Measurements from ENCODE around the gene APOBEC3G.

Gene APOBEC3G

DNA sequence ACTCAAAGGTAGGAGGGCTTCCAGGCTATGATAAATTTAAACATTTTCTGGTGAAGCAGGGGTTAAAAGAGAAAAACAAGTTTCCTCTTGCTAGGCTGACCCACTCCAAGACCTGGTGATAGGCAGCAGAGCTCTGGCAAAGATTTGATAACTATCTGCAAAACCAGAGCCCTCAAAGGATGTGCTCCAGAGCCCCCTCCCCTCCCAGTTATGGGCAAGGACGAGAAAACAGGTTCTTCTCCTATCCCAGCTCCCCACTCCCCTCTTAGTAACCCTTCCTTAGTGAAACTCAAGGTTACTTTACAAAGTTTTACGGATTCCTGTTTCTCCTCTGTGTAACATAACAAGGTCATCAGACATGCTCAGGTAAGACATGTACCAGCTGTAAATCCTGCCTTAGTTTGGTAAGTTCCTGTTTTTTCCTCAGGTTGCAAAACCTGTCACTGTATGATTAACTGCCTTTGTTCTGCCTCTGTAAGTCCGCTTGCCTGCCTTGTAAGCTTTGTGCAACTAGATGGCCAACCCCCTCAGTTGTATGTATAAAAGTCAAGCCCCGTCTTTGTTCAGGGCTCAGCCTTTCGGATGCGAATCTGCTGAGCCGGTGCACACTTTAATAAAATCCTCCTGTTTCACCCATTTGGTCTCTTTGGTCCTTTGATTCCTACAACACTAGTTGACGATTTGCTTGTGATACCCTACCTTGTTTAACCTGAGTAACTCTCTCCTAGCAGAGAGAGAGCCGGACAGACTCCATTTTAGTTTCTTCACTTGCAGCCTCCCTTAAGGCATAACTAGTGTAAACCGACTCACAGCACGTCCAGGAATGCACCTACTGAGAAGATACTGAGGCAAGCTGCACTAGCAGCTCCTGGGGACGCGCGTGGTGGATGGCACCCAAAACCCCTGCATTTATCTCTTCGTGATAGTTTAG, 33.8 kb downstream of the APOBEC3G start:
- Histone ChIP-seq H3K4me1 (no peaks in the 10 kb centered on the region), H2AFZ (no peak overlapping the region), H3K36me3 (ENCODE audit: control insufficient read depth, insufficient read depth, low read length) (no peaks in the 10 kb centered on the region), H3K4me3 (ENCODE audit: low read depth, low read length) (no peak overlapping the region), H3K27me3 (ENCODE audit: control insufficient read depth, insufficient read depth, low read length) (no peaks in the 10 kb centered on the region), H3K4me2 (ENCODE audit: low read length) (no peak overlapping the region), H3K27ac (no peak overlapping the region), H3K9me3 (ENCODE audit: control insufficient read depth, low read length) (no peaks in the 10 kb centered on the region), H3K9ac (no peak overlapping the region), H3K79me2 (no peaks in the 10 kb centered on the region)
- TF ChIP-seq, protein P1, sequence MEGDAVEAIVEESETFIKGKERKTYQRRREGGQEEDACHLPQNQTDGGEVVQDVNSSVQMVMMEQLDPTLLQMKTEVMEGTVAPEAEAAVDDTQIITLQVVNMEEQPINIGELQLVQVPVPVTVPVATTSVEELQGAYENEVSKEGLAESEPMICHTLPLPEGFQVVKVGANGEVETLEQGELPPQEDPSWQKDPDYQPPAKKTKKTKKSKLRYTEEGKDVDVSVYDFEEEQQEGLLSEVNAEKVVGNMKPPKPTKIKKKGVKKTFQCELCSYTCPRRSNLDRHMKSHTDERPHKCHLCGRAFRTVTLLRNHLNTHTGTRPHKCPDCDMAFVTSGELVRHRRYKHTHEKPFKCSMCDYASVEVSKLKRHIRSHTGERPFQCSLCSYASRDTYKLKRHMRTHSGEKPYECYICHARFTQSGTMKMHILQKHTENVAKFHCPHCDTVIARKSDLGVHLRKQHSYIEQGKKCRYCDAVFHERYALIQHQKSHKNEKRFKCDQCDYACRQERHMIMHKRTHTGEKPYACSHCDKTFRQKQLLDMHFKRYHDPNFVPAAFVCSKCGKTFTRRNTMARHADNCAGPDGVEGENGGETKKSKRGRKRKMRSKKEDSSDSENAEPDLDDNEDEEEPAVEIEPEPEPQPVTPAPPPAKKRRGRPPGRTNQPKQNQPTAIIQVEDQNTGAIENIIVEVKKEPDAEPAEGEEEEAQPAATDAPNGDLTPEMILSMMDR (IDR thresholded peaks at IDR 0.05), result no peak

DNA sequence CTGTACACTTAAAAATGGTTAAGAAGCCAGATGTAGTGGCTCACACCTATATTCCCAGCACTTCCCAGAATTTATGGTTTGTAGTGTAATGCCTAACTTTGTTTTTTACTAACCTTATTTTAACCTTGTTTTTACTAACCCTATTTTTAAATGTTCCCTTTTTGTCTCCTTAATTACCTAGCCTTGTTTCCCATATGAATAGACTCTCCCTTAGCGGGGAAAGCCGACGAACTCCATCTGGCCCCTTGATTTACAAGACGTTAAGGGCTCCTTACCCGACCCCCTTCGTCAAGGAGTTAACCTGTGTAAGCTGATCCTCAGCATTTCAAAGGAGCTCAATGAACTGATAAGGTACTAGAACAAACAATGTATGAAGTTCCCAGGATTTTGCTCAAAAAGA, 37.0 kb downstream of the APOBEC3G start:
- no peak overlapping the region for H3K27ac ChIP-seq
- no peak overlapping the region for H2AFZ ChIP-seq
- H3K9ac ChIP-seq, result no peak overlapping the region
- H3K36me3 ChIP-seq (ENCODE audit: control insufficient read depth, insufficient read depth, low read length), result no peaks in the 10 kb centered on the region
- no peaks in the 10 kb centered on the region for H3K79me2 ChIP-seq
- H3K9me3 ChIP-seq (ENCODE audit: control insufficient read depth, low read length), result no peaks in the 10 kb centered on the region
- no peaks in the 10 kb centered on the region for H3K4me1 ChIP-seq
- TF ChIP-seq, protein P1 (IDR thresholded peaks at IDR 0.05), result no peak
- H3K4me2 ChIP-seq (ENCODE audit: low read length), result no peak overlapping the region
- H3K4me3 ChIP-seq (ENCODE audit: low read depth, low read length), result no peak overlapping the region
- H3K27me3 ChIP-seq (ENCODE audit: control insufficient read depth, insufficient read depth, low read length), result no peaks in the 10 kb centered on the region

DNA sequence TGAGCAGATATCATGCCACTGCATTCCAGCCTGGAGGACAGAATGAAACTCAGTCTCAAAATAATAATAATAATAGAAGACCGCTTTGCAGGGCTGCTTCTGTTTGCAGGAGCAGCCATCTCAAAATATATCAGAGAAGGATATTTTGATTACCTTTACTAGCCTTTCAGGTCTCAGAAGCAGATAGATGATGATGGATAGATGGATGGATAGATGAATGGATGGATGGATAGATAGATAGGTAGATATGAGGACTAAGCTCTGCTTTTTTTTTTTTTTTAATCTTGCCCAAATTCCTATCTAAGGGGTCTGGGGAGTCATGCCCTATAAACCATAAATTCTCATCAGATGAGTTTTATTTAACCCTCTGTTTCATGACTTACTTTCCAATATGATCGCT, 38.5 kb downstream of the APOBEC3G start:
- no peak overlapping the region for H3K9ac ChIP-seq
- H3K4me3 ChIP-seq (ENCODE audit: low read depth, low read length), result no peak overlapping the region
- TF ChIP-seq, protein P1 (IDR thresholded peaks at IDR 0.05), result no peak
- no peak overlapping the region for H2AFZ ChIP-seq
- no peaks in the 10 kb centered on the region for H3K79me2 ChIP-seq
- no peaks in the 10 kb centered on the region for H3K36me3 ChIP-seq (ENCODE audit: control insufficient read depth, insufficient read depth, low read length)
- no peaks in the 10 kb centered on the region for H3K4me1 ChIP-seq
- no peaks in the 10 kb centered on the region for H3K9me3 ChIP-seq (ENCODE audit: control insufficient read depth, low read length)
- no peak overlapping the region for H3K4me2 ChIP-seq (ENCODE audit: low read length)
- H3K27me3 ChIP-seq (ENCODE audit: control insufficient read depth, insufficient read depth, low read length), result no peaks in the 10 kb centered on the region
- no peak overlapping the region for H3K27ac ChIP-seq

DNA sequence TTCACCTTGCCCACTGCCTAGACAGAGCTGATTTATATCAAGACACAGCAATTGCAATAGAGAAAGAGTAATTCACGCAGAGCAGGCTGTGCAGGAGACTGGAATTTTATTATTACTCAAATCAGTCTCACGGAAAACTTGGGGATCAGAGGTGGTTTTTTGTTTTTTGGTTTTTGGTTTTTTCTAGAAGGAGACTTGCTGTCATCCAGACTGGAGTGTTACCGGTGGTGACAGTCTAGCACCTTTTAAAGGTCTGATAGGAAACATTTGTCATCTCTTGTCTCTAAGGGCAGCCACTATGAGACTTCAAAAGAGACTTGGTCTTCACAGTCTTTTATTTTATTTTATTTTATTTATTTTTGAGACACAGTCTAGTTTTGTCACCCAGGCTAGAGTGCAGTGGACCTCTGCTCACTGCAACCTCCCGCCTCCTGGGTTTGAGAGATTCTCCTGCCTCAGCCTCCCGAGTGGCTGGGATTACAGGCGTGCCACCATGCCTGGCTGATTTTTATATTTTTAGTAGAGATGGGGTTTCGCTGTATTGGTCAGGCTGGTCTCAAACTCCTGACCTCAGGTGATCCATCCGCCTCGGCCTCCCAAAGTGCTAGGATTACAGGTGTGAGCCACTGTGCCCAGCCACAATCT, 39.0 kb downstream of the APOBEC3G start:
- TF ChIP-seq, protein P1 (IDR thresholded peaks at IDR 0.05), result no peak
- H3K27me3 ChIP-seq (ENCODE audit: control insufficient read depth, insufficient read depth, low read length), result no peaks in the 10 kb centered on the region
- H3K4me1 ChIP-seq, result no peaks in the 10 kb centered on the region
- no peaks in the 10 kb centered on the region for H3K79me2 ChIP-seq
- H3K4me2 ChIP-seq (ENCODE audit: low read length), result no peak overlapping the region
- H3K4me3 ChIP-seq (ENCODE audit: low read depth, low read length), result no peak overlapping the region
- H3K9me3 ChIP-seq (ENCODE audit: control insufficient read depth, low read length), result no peaks in the 10 kb centered on the region
- no peak overlapping the region for H2AFZ ChIP-seq
- no peak overlapping the region for H3K9ac ChIP-seq
- no peaks in the 10 kb centered on the region for H3K36me3 ChIP-seq (ENCODE audit: control insufficient read depth, insufficient read depth, low read length)
- H3K27ac ChIP-seq, result no peak overlapping the region
